Sigmoid colon (tissue), 7 donors: Measurements from ENCODE around the gene ARHGAP18. TPM values are rescaled to one million over a fixed set of nuclear protein-coding genes. Genes with fewer than 3 reads are reported as not detected.

Experiments used
- DNase-seq: peaks from one replicate; pipeline ENCODE4 v3.0.0-alpha.2; 2019
- H3K27ac ChIP-seq, 4 donors: fragments of 200-600 bp; sonication (generic); one replicate each; pipeline ENCODE4 v1.5.1; 2016 to 2019; ENCODE audit warnings: mild to moderate bottlenecking in 1 of 4
- H3K27me3 ChIP-seq, 3 donors: fragments of 200-600 bp; sonication (generic); one replicate each; pipeline ENCODE4 v1.5.1; 2019; ENCODE audit warnings: mild to moderate bottlenecking in 1 of 3
- H3K36me3 ChIP-seq, 4 donors: fragments of 200-600 bp; sonication (generic); one replicate each; pipeline ENCODE4 v1.5.1; 2016 to 2019
- H3K4me1 ChIP-seq, 4 donors: fragments of 200-600 bp; sonication (generic); one replicate each; pipeline ENCODE4 v1.5.1; 2017 to 2019
- H3K4me3 ChIP-seq, 4 donors: fragments of 200-600 bp; sonication (generic); one replicate each; pipeline ENCODE4 v1.5.1; 2017 to 2019; ENCODE audit warnings: mild to moderate bottlenecking in 2 of 4, moderate library complexity in 1 of 4
- H3K9me3 ChIP-seq, 4 donors: fragments of 200-600 bp in 3 of 4; sonication (generic) in 3 of 4; one replicate each; pipeline versions ENCODE4 v1.5.1 to v1.6.1; 2013 to 2019
- EP300 ChIP-seq, 4 donors: sonication (generic); formaldehyde crosslinking; IDR thresholded peaks; one replicate each; pipeline ENCODE4 v1.6.1; 2017; ENCODE audit warnings: antibody characterized with exemption in 4 of 4
- POLR2A ChIP-seq, 2 donors: fragments of 450-650 bp; IDR thresholded peaks; one replicate each; pipeline ENCODE4 v1.6.1; 2016; ENCODE audit warnings: antibody characterized with exemption in 2 of 2, mild to moderate bottlenecking in 2 of 2, moderate library complexity in 2 of 2
- POLR2AphosphoS5 ChIP-seq, 4 donors: sonication (generic); formaldehyde crosslinking; IDR thresholded peaks; one replicate each; pipeline ENCODE4 v1.6.1; 2017; ENCODE audit warnings: antibody characterized with exemption in 4 of 4
- WGBS, 2 donors: extraction: QIAGEN DNeasy Blood & Tissue Kit; methylation state at CpG; one replicate each; pipeline ENCODE4 v1.1.7; 2013; 5-methylcytosine and 5-hydroxymethylcytosine counted together
- intact Hi-C: fragments of 100-400 bp; cut with DNase I; formaldehyde crosslinking; loops from one replicate; pipeline ENCODE4 v1.15.1; 2023
- polyA plus RNA-seq, 3 donors: library from polyadenylated mRNA; stranded (reverse); fragments of 200-250 nt; gene quantifications; one replicate each; pipeline ENCODE4 v1.2.3, GENCODE V29; 2013
- total RNA-seq, 4 donors: library from RNA; depleted of rRNA; stranded (reverse); fragments of >200 nt; gene quantifications; one replicate each; pipeline ENCODE4 v1.1.0, GENCODE V29; 2016
- TF ChIP-seq, protein P1 (sequence below), 4 experiments: fragments of 450-650 bp in 3 of 4; fragments of 200-600 bp in 1 of 4; IDR thresholded peaks; one replicate each; pipeline ENCODE4 v1.5.1; 2016 to 2019; ENCODE audit warnings: antibody characterized with exemption in 4 of 4, mild to moderate bottlenecking in 3 of 4, moderate library complexity in 2 of 4
- donor health status: healthy with polysubstance abuse.
- donor health status: Bipolar disorder and iron deficiency.
- donor health status: healthy.

ARHGAP18 gene
- total and polyA plus RNA-seq, 7 donors = 9.2 to 16.9 (median 10.7) TPM

DNA sequence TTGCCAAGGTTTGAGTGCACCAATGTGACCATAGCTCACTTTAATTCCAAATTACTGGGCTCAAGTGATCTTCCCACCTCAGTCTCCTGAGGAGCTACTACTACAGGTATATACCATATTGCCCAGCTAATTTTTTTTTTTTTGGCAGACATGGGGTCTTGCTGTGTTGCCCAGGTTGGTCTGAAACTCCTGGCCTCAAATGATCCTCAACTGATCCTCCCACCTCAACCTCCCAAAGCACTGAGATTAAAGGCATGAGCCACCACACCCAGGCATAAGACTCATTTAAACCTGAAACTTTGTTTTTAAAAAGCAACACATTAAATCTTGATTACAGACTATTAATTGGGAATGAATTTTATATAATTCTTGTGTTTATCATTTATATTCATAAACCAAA lies 67.7 kb downstream of the ARHGAP18 start:
- Histone ChIP-seq H3K27ac (no peak overlapping the region), H3K27me3 (no peaks in the 10 kb centered on the region), H3K36me3 (no peaks in the 10 kb centered on the region), H3K9me3 (no peaks in the 10 kb centered on the region), H3K4me1 (peaks cover 0 to 13% (median 5%) of the 10 kb centered on the region in 4 donors), H3K4me3 (no peak overlapping the region)
- intact Hi-C loops = no loop called here
- TF ChIP-seq POLR2AphosphoS5 (IDR thresholded peaks at IDR 0.05) (no peak), POLR2A (IDR thresholded peaks at IDR 0.05) (no peak), EP300 (IDR thresholded peaks at IDR 0.05) (no peak)
- TF ChIP-seq, protein P1, sequence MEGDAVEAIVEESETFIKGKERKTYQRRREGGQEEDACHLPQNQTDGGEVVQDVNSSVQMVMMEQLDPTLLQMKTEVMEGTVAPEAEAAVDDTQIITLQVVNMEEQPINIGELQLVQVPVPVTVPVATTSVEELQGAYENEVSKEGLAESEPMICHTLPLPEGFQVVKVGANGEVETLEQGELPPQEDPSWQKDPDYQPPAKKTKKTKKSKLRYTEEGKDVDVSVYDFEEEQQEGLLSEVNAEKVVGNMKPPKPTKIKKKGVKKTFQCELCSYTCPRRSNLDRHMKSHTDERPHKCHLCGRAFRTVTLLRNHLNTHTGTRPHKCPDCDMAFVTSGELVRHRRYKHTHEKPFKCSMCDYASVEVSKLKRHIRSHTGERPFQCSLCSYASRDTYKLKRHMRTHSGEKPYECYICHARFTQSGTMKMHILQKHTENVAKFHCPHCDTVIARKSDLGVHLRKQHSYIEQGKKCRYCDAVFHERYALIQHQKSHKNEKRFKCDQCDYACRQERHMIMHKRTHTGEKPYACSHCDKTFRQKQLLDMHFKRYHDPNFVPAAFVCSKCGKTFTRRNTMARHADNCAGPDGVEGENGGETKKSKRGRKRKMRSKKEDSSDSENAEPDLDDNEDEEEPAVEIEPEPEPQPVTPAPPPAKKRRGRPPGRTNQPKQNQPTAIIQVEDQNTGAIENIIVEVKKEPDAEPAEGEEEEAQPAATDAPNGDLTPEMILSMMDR (IDR thresholded peaks at IDR 0.05) = no peak
- no peak for DNase-seq

DNA sequence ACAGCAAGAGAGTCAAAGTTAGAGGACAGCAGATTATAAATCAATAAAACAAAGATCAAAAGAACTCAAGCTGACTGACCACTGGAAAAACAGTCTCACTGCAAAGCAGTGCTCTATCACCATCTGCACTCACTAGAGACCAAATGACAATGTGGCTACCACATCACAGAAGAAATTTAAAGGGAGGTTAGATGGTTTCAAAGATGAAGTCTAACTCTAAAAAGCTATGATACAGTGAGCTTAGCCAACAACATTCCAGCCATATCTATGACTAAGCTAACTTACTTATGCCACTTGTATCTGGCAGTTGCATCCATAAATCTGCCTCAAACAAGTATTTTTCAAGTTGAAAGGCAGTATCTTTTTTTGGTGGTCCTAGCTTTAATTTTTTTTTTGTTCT lies 68.6 kb downstream of the ARHGAP18 start:
- H3K4me1 ChIP-seq = peaks cover 0 to 13% (median 5%) of the 10 kb centered on the region in 4 donors
- intact Hi-C loops = no loop called here
- H3K36me3 ChIP-seq = no peaks in the 10 kb centered on the region
- H3K9me3 ChIP-seq = no peaks in the 10 kb centered on the region
- H3K27me3 ChIP-seq = no peaks in the 10 kb centered on the region
- H3K4me3 ChIP-seq = no peak overlapping the region
- TF ChIP-seq EP300 (IDR thresholded peaks at IDR 0.05) (no peak), POLR2A (IDR thresholded peaks at IDR 0.05) (no peak), POLR2AphosphoS5 (IDR thresholded peaks at IDR 0.05) (no peak)
- TF ChIP-seq, protein P1 (IDR thresholded peaks at IDR 0.05) = no peak
- DNase-seq = no peak
- H3K27ac ChIP-seq = no peak overlapping the region

DNA sequence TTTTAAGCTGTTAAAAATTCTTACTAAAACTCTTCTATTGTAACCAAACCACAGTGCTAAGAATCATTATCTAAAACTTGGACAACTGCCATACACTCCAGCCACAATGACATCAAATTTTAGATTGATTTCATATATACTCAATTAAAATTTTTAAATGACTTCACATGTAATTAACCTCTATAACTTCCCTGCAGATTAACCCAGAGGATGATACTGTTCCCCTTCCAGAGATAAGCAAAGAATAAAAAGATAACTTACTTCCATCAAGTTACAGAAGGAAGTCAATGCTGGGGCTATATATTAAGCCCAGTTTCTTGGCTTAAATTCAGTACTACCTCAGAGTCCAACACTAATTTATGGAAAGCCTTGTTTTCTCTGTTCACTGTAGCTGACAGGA lies 71.3 kb downstream of the ARHGAP18 start:
- DNase-seq = no peak
- H3K27me3 ChIP-seq = no peaks in the 10 kb centered on the region
- H3K27ac ChIP-seq = no peak overlapping the region
- no peaks in the 10 kb centered on the region for H3K9me3 ChIP-seq
- intact Hi-C loops = no loop called here
- H3K4me1 ChIP-seq = peaks cover 0 to 3% (median 0%) of the 10 kb centered on the region in 4 donors
- H3K4me3 ChIP-seq = no peak overlapping the region
- no peak for TF ChIP-seq POLR2AphosphoS5 (IDR thresholded peaks at IDR 0.05)
- TF ChIP-seq POLR2A (IDR thresholded peaks at IDR 0.05) = no peak
- TF ChIP-seq, protein P1 (IDR thresholded peaks at IDR 0.05) = no peak
- no peak for TF ChIP-seq EP300 (IDR thresholded peaks at IDR 0.05)
- no peaks in the 10 kb centered on the region for H3K36me3 ChIP-seq

DNA sequence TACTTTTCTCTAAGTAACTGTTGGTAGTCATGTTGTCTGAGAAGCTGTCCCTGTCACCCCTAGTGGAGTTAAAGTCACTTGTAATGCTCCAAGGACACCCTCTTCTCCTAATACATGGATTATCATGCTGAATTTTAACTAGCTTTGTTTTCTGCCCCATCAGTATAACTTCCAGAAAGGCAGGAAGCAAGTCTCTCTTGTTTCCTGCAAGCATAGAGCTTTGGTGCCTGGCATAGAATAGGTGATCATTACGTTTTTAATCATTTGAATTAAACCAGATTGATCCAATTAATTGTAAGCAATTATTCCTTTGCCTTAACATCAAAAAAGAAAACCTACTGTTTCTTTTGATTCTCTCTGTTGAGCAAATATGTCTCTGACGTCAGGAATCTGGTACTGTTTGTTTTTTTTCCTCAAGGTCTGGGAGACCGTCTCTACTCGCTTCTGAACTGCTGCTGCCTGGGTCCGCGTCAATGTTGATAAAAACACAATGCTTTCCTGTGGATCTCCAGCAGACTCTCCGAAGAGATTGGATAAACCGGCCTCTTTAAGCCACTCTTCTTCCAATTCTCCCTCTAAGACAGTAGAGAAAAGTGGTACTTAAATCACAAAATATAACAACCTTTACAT lies 71.8 kb downstream of the ARHGAP18 start:
- Histone ChIP-seq H3K36me3 (no peaks in the 10 kb centered on the region), H3K27me3 (no peaks in the 10 kb centered on the region), H3K9me3 (no peaks in the 10 kb centered on the region), H3K27ac (peak overlapping the region in 1 of 4 donors; percentile 16), H3K4me3 (no peak overlapping the region), H3K4me1 (peaks cover 0 to 3% (median 0%) of the 10 kb centered on the region in 4 donors)
- intact Hi-C loops = no loop called here
- TF ChIP-seq, protein P1 (IDR thresholded peaks at IDR 0.05) = no peak
- TF ChIP-seq POLR2AphosphoS5 (IDR thresholded peaks at IDR 0.05) = no peak
- no peak for TF ChIP-seq POLR2A (IDR thresholded peaks at IDR 0.05)
- no peak for TF ChIP-seq EP300 (IDR thresholded peaks at IDR 0.05)
- WGBS, 2 donors = 15 to 65% methylated on average over 8 of the region's 8 CpGs
- no peak for DNase-seq
